GM19023 (cell line): Measurements from ENCODE around the gene PARVG.

ENCODE experiments used
- ATAC-seq: cut with Tn5 transposase; IDR thresholded peaks from one replicate; pipeline ENCODE4 v1.9.1; 2021; ENCODE audit warnings: mild to moderate bottlenecking, moderate library complexity; ENCODE audit not compliant: unreplicated experiment

Gene PARVG

GRCh38 chr22:44210722-44211121 is 30.0 kb downstream of the PARVG start:
- ATAC-seq, result no peak

GRCh38 chr22:44211256-44211945 is 30.7 kb downstream of the PARVG start:
- ATAC-seq, result no peak

- no peak for ATAC-seq
Observed at GRCh38 chr22:44211946-44212930, 31.5 kb downstream of the PARVG start.

- ATAC-seq, result no peak
Observed at GRCh38 chr22:44212936-44213335, 32.2 kb downstream of the PARVG start.

- no peak for ATAC-seq
Observed at GRCh38 chr22:44213489-44214043, 32.8 kb downstream of the PARVG start.

GRCh38 chr22:44214187-44214586 is 33.5 kb downstream of the PARVG start:
- ATAC-seq, result no peak

GRCh38 chr22:44214764-44215163 is 34.0 kb downstream of the PARVG start:
- no peak for ATAC-seq

GRCh38 chr22:44215287-44215686 is 34.6 kb downstream of the PARVG start:
- no peak for ATAC-seq

- ATAC-seq, result no peak
Observed at GRCh38 chr22:44217346-44217745, 36.6 kb downstream of the PARVG start.

- no peak for ATAC-seq
Observed at GRCh38 chr22:44218071-44218470, 37.3 kb downstream of the PARVG start.

GRCh38 chr22:44219101-44219870 is 38.6 kb downstream of the PARVG start:
- ATAC-seq, result no peak

- ATAC-seq, result no peak
Observed at GRCh38 chr22:44220727-44221680, 40.3 kb downstream of the PARVG start.

GRCh38 chr22:44221710-44222475 is 41.2 kb downstream of the PARVG start:
- no peak for ATAC-seq

- ATAC-seq, result no peak
Observed at GRCh38 chr22:44224166-44224565, 43.4 kb downstream of the PARVG start.

GRCh38 chr22:44225091-44225689 is 44.5 kb downstream of the PARVG start:
- ATAC-seq, result no peak

- no peak for ATAC-seq
Observed at GRCh38 chr22:44225812-44226211, 45.1 kb downstream of the PARVG start.

- no peak for ATAC-seq
Observed at GRCh38 chr22:44229331-44229730, 48.6 kb downstream of the PARVG start.

- ATAC-seq, result no peak
Observed at GRCh38 chr22:44229809-44230208, 49.1 kb downstream of the PARVG start.

GRCh38 chr22:44231233-44231632 is 50.5 kb downstream of the PARVG start:
- no peak for ATAC-seq
